NCI-H2107 treated with DMSO at 0.1 percent for 48 hours (cell line): ENCODE data around the gene PRDM5.

Experiments used
- DNase-seq: peaks from one replicate; lab custom pipeline; 2025; ENCODE audit not compliant: unreplicated experiment; lab: John Stamatoyannopoulos, UW

The PRDM5 gene

GRCh38 chr4:120915336-120915735, 7.2 kb downstream of the PRDM5 start:
- DNase-seq = no peak

GRCh38 chr4:120903419-120903818, 19.1 kb downstream of the PRDM5 start:
- no peak for DNase-seq

- no peak for DNase-seq
These were observed 19.6 kb downstream of the PRDM5 start for GRCh38 chr4:120902925-120903324.

GRCh38 chr4:120901731-120902130, 20.8 kb downstream of the PRDM5 start:
- no peak for DNase-seq

GRCh38 chr4:120897981-120898719, 24.4 kb downstream of the PRDM5 start:
- no peak for DNase-seq

GRCh38 chr4:120895554-120895953, 27.0 kb downstream of the PRDM5 start:
- no peak for DNase-seq

- DNase-seq = no peak
These were observed 29.2 kb downstream of the PRDM5 start for GRCh38 chr4:120893314-120893713.

- no peak for DNase-seq
These were observed 36.3 kb downstream of the PRDM5 start for GRCh38 chr4:120886191-120886590.

GRCh38 chr4:120881846-120882245, 40.7 kb downstream of the PRDM5 start:
- DNase-seq = no peak

GRCh38 chr4:120881351-120881750, 41.2 kb downstream of the PRDM5 start:
- no peak for DNase-seq

GRCh38 chr4:120877021-120877420, 45.5 kb downstream of the PRDM5 start:
- no peak for DNase-seq

- DNase-seq = no peak
These were observed 47.4 kb downstream of the PRDM5 start for GRCh38 chr4:120874792-120875774.

GRCh38 chr4:120873554-120873953, 49.0 kb downstream of the PRDM5 start:
- no peak for DNase-seq

GRCh38 chr4:120871173-120871572, 51.4 kb downstream of the PRDM5 start:
- no peak for DNase-seq

- no peak for DNase-seq
These were observed 52.2 kb downstream of the PRDM5 start for GRCh38 chr4:120870279-120870673.

GRCh38 chr4:120869613-120870278, 52.8 kb downstream of the PRDM5 start:
- DNase-seq = no peak

- no peak for DNase-seq
These were observed 55.0 kb downstream of the PRDM5 start for GRCh38 chr4:120867506-120867905.

GRCh38 chr4:120865985-120866384, 56.5 kb downstream of the PRDM5 start:
- peak; percentile 53 for DNase-seq

- no peak for DNase-seq
These were observed 57.6 kb downstream of the PRDM5 start for GRCh38 chr4:120864969-120865368.

- no peak for DNase-seq
These were observed 60.1 kb downstream of the PRDM5 start for GRCh38 chr4:120862432-120862831.

GRCh38 chr4:120861852-120862251, 60.7 kb downstream of the PRDM5 start:
- no peak for DNase-seq
